K562 (cell line): Measurements from ENCODE around the gene UBXN1. TPM values are rescaled to one million over a fixed set of nuclear protein-coding genes. Genes with fewer than 3 reads are reported as not detected.

Experiments
- ATF7 ChIP-seq: fragments of 450-650 bp; IDR thresholded peaks from 2 replicates; pipeline ENCODE4 v1.7.1; 2014; ENCODE audit warnings: mild to moderate bottlenecking, moderate library complexity
- BHLHE40 ChIP-seq: IDR thresholded peaks from 2 replicates; pipeline ENCODE4 v1.6.1; 2011; ENCODE audit warnings: low read length, improper control_type of control experiment
- BMI1 ChIP-seq: fragments of 150-350 bp; IDR thresholded peaks from 2 replicates; pipeline ENCODE4 v1.6.1; 2014; ENCODE audit warnings: low read length
- CBX5 ChIP-seq: IDR thresholded peaks from 2 replicates; pipeline ENCODE4 v1.6.1; 2014; ENCODE audit warnings: low read depth, borderline replicate concordance
- DIDO1 ChIP-seq: fragments of 450-650 bp; IDR thresholded peaks from 2 replicates; pipeline ENCODE4 v1.6.1; 2016; ENCODE audit warnings: low read depth, missing biosample characterization, missing genetic modification characterization
- EZH2 ChIP-seq: IDR thresholded peaks from 2 replicates; pipeline ENCODE4 v1.6.1; 2012; ENCODE audit warnings: low read depth, mild to moderate bottlenecking, inconsistent platforms, low read length, borderline replicate concordance
- FOS ChIP-seq: IDR thresholded peaks from 3 replicates; pipeline ENCODE4 v1.6.1; 2011; ENCODE audit not compliant: insufficient read length; ENCODE audit errors: extremely low read depth
- FOXJ2 ChIP-seq: fragments of 200-800 bp; sonication (Bioruptor generic); IDR thresholded peaks from 2 replicates; pipeline ENCODE4 v1.6.1; 2016; ENCODE audit warnings: missing genetic modification characterization, missing compliant biosample characterization
- FOXK1 ChIP-seq: sonication (generic); formaldehyde crosslinking; IDR thresholded peaks from 2 replicates; pipeline ENCODE4 v1.8.0; 2022; ENCODE audit warnings: missing genetic modification reagents, mild to moderate bottlenecking, borderline replicate concordance
- FUS ChIP-seq: fragments of 200-400 bp; formaldehyde crosslinking; optimal IDR thresholded peaks from 2 replicates; pipeline ENCODE3; 2017; ENCODE audit warnings: low read depth, low read length
- PBX2 ChIP-seq, 2 experiments: IDR thresholded peaks in 1 of 2; conservative IDR thresholded peaks in 1 of 2; 2 replicates each; pipeline ENCODE4 v1.6.1; 2016; ENCODE audit warnings: low read depth in 2 of 2, mild to moderate bottlenecking in 1 of 2, missing compliant biosample characterization in 1 of 2, missing genetic modification characterization in 1 of 2, moderate library complexity in 1 of 2
- POLR2AphosphoS5 ChIP-seq: IDR thresholded peaks from 2 replicates; pipeline ENCODE4 v1.6.1; 2011; ENCODE audit warnings: mild to moderate bottlenecking, low read depth, low read length, moderate library complexity; ENCODE audit not compliant: control insufficient read depth, insufficient read depth
- PTTG1 ChIP-seq: fragments of 450-650 bp; IDR thresholded peaks from 2 replicates; pipeline ENCODE4 v1.6.1; 2016; ENCODE audit warnings: low read depth, mild to moderate bottlenecking, missing genetic modification characterization, missing compliant biosample characterization
- SIN3A ChIP-seq, 2 experiments: fragments of 150-350 bp in 1 of 2; IDR thresholded peaks; 2 replicates each; pipeline ENCODE4 v1.6.1; 2011 to 2016; ENCODE audit warnings: borderline replicate concordance in 2 of 2, low read depth in 2 of 2, low read length in 2 of 2, mild to moderate bottlenecking in 2 of 2, moderate library complexity in 2 of 2; ENCODE audit not compliant: control insufficient read depth in 1 of 2
- SMAD3 ChIP-seq: fragments of 450-650 bp; formaldehyde crosslinking; conservative IDR thresholded peaks from 2 replicates; pipeline ENCODE4 v1.4.0; 2020; ENCODE audit warnings: mild to moderate bottlenecking
- SRSF1 ChIP-seq: fragments of 200-400 bp; formaldehyde crosslinking; IDR thresholded peaks from 2 replicates; pipeline ENCODE4 v1.6.1; 2017; ENCODE audit warnings: mild to moderate bottlenecking, low read depth, low read length, moderate library complexity
- TEAD2 ChIP-seq: fragments of 450-650 bp; IDR thresholded peaks from 2 replicates; pipeline ENCODE4 v1.6.1; 2016; ENCODE audit warnings: missing genetic modification characterization, control low read depth, missing compliant biosample characterization
- THAP7 ChIP-seq: fragments of 250-450 bp; sonication (Bioruptor Pico); IDR thresholded peaks from 2 replicates; pipeline ENCODE4 v1.5.0; 2021
- ZKSCAN3 ChIP-seq: fragments of 250-450 bp; sonication (Bioruptor Pico); IDR thresholded peaks from 2 replicates; pipeline ENCODE4 v1.4.0; 2020
- ZNF511 ChIP-seq: sonication (generic); formaldehyde crosslinking; IDR thresholded peaks from 2 replicates; pipeline ENCODE4 v1.8.0; 2022; ENCODE audit warnings: mild to moderate bottlenecking, missing genetic modification reagents
- ZNF561 ChIP-seq: fragments of 450-650 bp; formaldehyde crosslinking; conservative IDR thresholded peaks from 2 replicates; pipeline ENCODE4 v1.4.0; 2020; ENCODE audit warnings: mild to moderate bottlenecking, moderate library complexity
- ZNF699 ChIP-seq: fragments of 250-450 bp; sonication (Bioruptor Pico); IDR thresholded peaks from 2 replicates; pipeline ENCODE4 v1.8.0; 2021; ENCODE audit warnings: mild to moderate bottlenecking, moderate library complexity; ENCODE audit not compliant: insufficient replicate concordance
- ZNF79 ChIP-seq: fragments of 250-450 bp; sonication (Bioruptor Pico); IDR thresholded peaks from 2 replicates; pipeline ENCODE4 v1.4.0; 2020; ENCODE audit warnings: low read depth, mild to moderate bottlenecking, moderate library complexity
- polyA plus RNA-seq, 8 experiments: library from polyadenylated mRNA; depleted of rRNA in 4 of 8; stranded (reverse) in 5 of 8; unstranded in 3 of 8; fragments of >200 nt; fragmentation: Nextera tagmentation in 2 of 8; fragmentation: Illumina TruSeq in 1 of 8; extraction: Ambion mirVana in 2 of 8; extraction: Trizol in 1 of 8; gene quantifications; 2 replicates each; pipeline versions ENCODE4 v1.2.1 to v1.2.3, GENCODE V29; 2011 to 2014; ENCODE audit warnings: inconsistent platforms in 1 of 8, missing spikeins in 1 of 8
- total RNA-seq, 7 experiments: library from RNA; depleted of rRNA in 6 of 7; stranded (reverse); fragments of >200 nt in 6 of 7; fragmentation: Illumina TruSeq in 2 of 7; extraction: Trizol in 2 of 7; gene quantifications; 2 replicates each; pipeline versions ENCODE4 v1.2.1 to v1.2.3, GENCODE V29; 2011 to 2021; ENCODE audit warnings: low replicate concordance in 1 of 7
- TF ChIP-seq, protein P1 (sequence below): sonication (generic); formaldehyde crosslinking; IDR thresholded peaks from 2 replicates; pipeline ENCODE4 v1.8.1; 2022; ENCODE audit warnings: missing genetic modification reagents
- TF ChIP-seq, protein P2 (sequence below): fragments of 450-650 bp; IDR thresholded peaks from 2 replicates; pipeline ENCODE4 v1.6.1; 2016

Gene UBXN1
- total and polyA plus RNA-seq, 9 of the 15 experiments (the other 6 are each of a cell fraction or from before 2014, with no cell fraction given) = 4.8 to 263 (median 99.7) TPM

GRCh38 chr11:62727872-62728170, 48.9 kb upstream of the UBXN1 start (continued):
- TF ChIP-seq, protein P1, sequence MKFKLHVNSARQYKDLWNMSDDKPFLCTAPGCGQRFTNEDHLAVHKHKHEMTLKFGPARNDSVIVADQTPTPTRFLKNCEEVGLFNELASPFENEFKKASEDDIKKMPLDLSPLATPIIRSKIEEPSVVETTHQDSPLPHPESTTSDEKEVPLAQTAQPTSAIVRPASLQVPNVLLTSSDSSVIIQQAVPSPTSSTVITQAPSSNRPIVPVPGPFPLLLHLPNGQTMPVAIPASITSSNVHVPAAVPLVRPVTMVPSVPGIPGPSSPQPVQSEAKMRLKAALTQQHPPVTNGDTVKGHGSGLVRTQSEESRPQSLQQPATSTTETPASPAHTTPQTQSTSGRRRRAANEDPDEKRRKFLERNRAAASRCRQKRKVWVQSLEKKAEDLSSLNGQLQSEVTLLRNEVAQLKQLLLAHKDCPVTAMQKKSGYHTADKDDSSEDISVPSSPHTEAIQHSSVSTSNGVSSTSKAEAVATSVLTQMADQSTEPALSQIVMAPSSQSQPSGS (CRISPR knock-in tag) = no peak
- TF ChIP-seq FUS (no peak), BMI1 (no peak), THAP7 (CRISPR knock-in tag) (no peak), FOXK1 (CRISPR knock-in tag) (no peak), FOS (peak; percentile 93), TEAD2 (tag) (no peak), CBX5 (no peak), FOXJ2 (no peak), DIDO1 (no peak), ZNF511 (CRISPR knock-in tag) (no peak), ZNF561 (no peak), ZNF79 (CRISPR knock-in tag) (no peak), ZKSCAN3 (no peak), POLR2AphosphoS5 (no peak), BHLHE40 (no peak), PTTG1 (tag) (no peak), SMAD3 (CRISPR knock-in tag) (no peak), ATF7 (no peak), SRSF1 (no peak), SIN3A (IDR thresholded peaks at IDR 0.05; ENCODE audit: borderline replicate concordance in 2 of 2, control insufficient read depth in 1 of 2, low read depth in 2 of 2, low read length in 2 of 2) (no peak), PBX2 (CRISPR knock-in tag; IDR thresholded peaks at IDR 0.05; ENCODE audit: low read depth) (no peak), PBX2 (tag; conservative IDR thresholded peaks at IDR 0.05; ENCODE audit: low read depth) (no peak), ZNF699 (CRISPR knock-in tag) (no peak), EZH2 (no peak)
- TF ChIP-seq, protein P2, sequence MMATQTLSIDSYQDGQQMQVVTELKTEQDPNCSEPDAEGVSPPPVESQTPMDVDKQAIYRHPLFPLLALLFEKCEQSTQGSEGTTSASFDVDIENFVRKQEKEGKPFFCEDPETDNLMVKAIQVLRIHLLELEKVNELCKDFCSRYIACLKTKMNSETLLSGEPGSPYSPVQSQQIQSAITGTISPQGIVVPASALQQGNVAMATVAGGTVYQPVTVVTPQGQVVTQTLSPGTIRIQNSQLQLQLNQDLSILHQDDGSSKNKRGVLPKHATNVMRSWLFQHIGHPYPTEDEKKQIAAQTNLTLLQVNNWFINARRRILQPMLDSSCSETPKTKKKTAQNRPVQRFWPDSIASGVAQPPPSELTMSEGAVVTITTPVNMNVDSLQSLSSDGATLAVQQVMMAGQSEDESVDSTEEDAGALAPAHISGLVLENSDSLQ = no peak
